Activated CD8-positive, alpha-beta T cell treated with anti-CD3 and anti-CD28 coated beads for 36 hours (primary cell): ENCODE results near the gene XPO1. TPM values are rescaled to one million over a fixed set of nuclear protein-coding genes. Genes with fewer than 3 reads are reported as not detected.
"Not testable (repeated sequence)": the region's sequence is repeated elsewhere in the genome, so short reads cannot be mapped to it uniquely, and the experiment has no call there.

ENCODE experiments used
- ATAC-seq: fragments of 200-7000 bp; cut with Tn5 transposase; one replicate; pipeline ENCODE4 v1.10.0; 2021; ENCODE audit warnings: mild to moderate bottlenecking, moderate library complexity
- CTCF ChIA-PET: fragments of 350-600 bp; sonication (Branson Sonifier 250); formaldehyde crosslinking; loops from one replicate; lab custom pipeline; 2021; ENCODE audit warnings: antibody characterized with exemption; lab: Charles Lee
- POLR2A ChIA-PET: fragments of 350-600 bp; sonication (Branson Sonifier 250); formaldehyde crosslinking; loops from one replicate; lab custom pipeline; 2021; ENCODE audit warnings: antibody characterized with exemption; lab: Charles Lee
- DNase-seq: peaks from one replicate; pipeline ENCODE4 v3.0.0-alpha.2; 2020
- H3K27ac Mint-ChIP-seq: one replicate; pipeline ENCODE4 v1.8.0; 2021; ENCODE audit warnings: mild to moderate bottlenecking, mixed read lengths
- H3K27me3 Mint-ChIP-seq: one replicate; pipeline ENCODE4 v1.8.0; 2021; ENCODE audit warnings: mixed read lengths
- H3K36me3 Mint-ChIP-seq: one replicate; pipeline ENCODE4 v1.8.0; 2021; ENCODE audit warnings: low read depth, mixed read lengths
- H3K4me1 Mint-ChIP-seq: one replicate; pipeline ENCODE4 v1.8.0; 2021; ENCODE audit warnings: low read depth, mixed read lengths
- H3K4me3 Mint-ChIP-seq: one replicate; pipeline ENCODE4 v1.8.0; 2021; ENCODE audit warnings: mild to moderate bottlenecking, moderate library complexity, mixed read lengths
- H3K9me3 Mint-ChIP-seq: one replicate; pipeline ENCODE4 v1.8.0; 2021; ENCODE audit warnings: mixed read lengths
- CTCF ChIP-seq: fragments of 200-600 bp; IDR thresholded peaks from one replicate; pipeline ENCODE4 v1.8.0; 2022; ENCODE audit warnings: antibody characterized with exemption, mild to moderate bottlenecking
- intact Hi-C: fragments of 100-400 bp; cut with micrococcal nuclease; formaldehyde crosslinking; loops from one replicate; pipeline ENCODE4 v1.10.0; 2022
- total RNA-seq, 2 experiments: library from RNA; stranded (reverse); gene quantifications; one replicate each; pipeline ENCODE4 v1.2.3, GENCODE V29; 2021

The XPO1 gene
- total RNA-seq, 2 experiments from 2014 or later: 208 to 221 TPM

GRCh38 chr2:61557381-61557780 is 19.2 kb upstream of the XPO1 start:
- ChIA-PET CTCF (no interaction called here), POLR2A (no interaction called here)
- ATAC-seq (no peak), DNase-seq (peak; percentile 28)
- Mint-ChIP-seq H3K4me3 (no peak overlapping the region), H3K9me3 (no peaks in the 10 kb centered on the region), H3K27me3 (peaks cover 1% of the 10 kb centered on the region), H3K36me3 (no peaks in the 10 kb centered on the region), H3K4me1 (no peaks in the 10 kb centered on the region), H3K27ac (no peak overlapping the region)
- no peak for TF ChIP-seq CTCF
- intact Hi-C loops: no loop called here

GRCh38 chr2:61554604-61555003 is 16.4 kb upstream of the XPO1 start:
- no peak for TF ChIP-seq CTCF
- ATAC-seq: no peak
- no peak overlapping the region for H3K4me3 Mint-ChIP-seq
- no peak for DNase-seq
- no peak overlapping the region for H3K27ac Mint-ChIP-seq
- no peaks in the 10 kb centered on the region for H3K36me3 Mint-ChIP-seq
- no peaks in the 10 kb centered on the region for H3K27me3 Mint-ChIP-seq
- intact Hi-C loops: no loop called here
- H3K9me3 Mint-ChIP-seq: no peaks in the 10 kb centered on the region
- H3K4me1 Mint-ChIP-seq: no peaks in the 10 kb centered on the region
- CTCF ChIA-PET: no interaction called here
- POLR2A ChIA-PET: interaction anchor here (0.6 kb wide), 2 partner anchors 82 to 129 kb away, joined by 3 to 4 read pairs; no protein-coding TSS in a partner anchor

GRCh38 chr2:61550375-61551209 is 12.4 kb upstream of the XPO1 start:
- ChIA-PET CTCF (interaction anchor here (1.4 to 1.9 kb wide), 2 partner anchors 10 to 12 kb away, joined by 3 to 6 read pairs; partner anchors contain the start of gene XPO1), POLR2A (interaction anchor here (1.9 kb wide), 1 partner anchor 12 kb away, joined by 9 read pairs; the partner anchor contains the start of gene XPO1)
- Mint-ChIP-seq H3K4me1 (no peaks in the 10 kb centered on the region), H3K36me3 (no peaks in the 10 kb centered on the region), H3K4me3 (no peak overlapping the region), H3K9me3 (no peaks in the 10 kb centered on the region), H3K27ac (no peak overlapping the region), H3K27me3 (no peaks in the 10 kb centered on the region)
- ATAC-seq: no peak
- TF ChIP-seq CTCF: no peak
- DNase-seq: no peak
- intact Hi-C loops: no loop called here

GRCh38 chr2:61549546-61549945 is 11.4 kb upstream of the XPO1 start:
- Mint-ChIP-seq H3K4me1 (no peaks in the 10 kb centered on the region), H3K27ac (no peak overlapping the region), H3K9me3 (no peaks in the 10 kb centered on the region), H3K36me3 (no peaks in the 10 kb centered on the region), H3K27me3 (no peaks in the 10 kb centered on the region), H3K4me3 (no peak overlapping the region)
- ChIA-PET CTCF (interaction anchor here (1.4 to 1.9 kb wide), 2 partner anchors 9 to 11 kb away, joined by 3 to 6 read pairs; partner anchors contain the start of gene XPO1), POLR2A (interaction anchor here (0.6 kb wide), 1 partner anchor 32 kb away, joined by 3 read pairs; no protein-coding TSS in a partner anchor)
- ATAC-seq: no peak
- no peak for DNase-seq
- no peak for TF ChIP-seq CTCF
- intact Hi-C loops: no loop called here

- peak; percentile 19 for DNase-seq
- POLR2A ChIA-PET: no interaction called here
- peak; percentile 24 for TF ChIP-seq CTCF
- no peak overlapping the region for H3K4me3 Mint-ChIP-seq
- H3K4me1 Mint-ChIP-seq: peaks cover 6% of the 10 kb centered on the region
- CTCF ChIA-PET: no interaction called here
- H3K36me3 Mint-ChIP-seq: peaks cover 3% of the 10 kb centered on the region
- no peak overlapping the region for H3K27ac Mint-ChIP-seq
- no peaks in the 10 kb centered on the region for H3K9me3 Mint-ChIP-seq
- no peak for ATAC-seq
- H3K27me3 Mint-ChIP-seq: no peaks in the 10 kb centered on the region
- intact Hi-C loops: no loop called here
Observed at GRCh38 chr2:61543062-61543461, 4.9 kb upstream of the XPO1 start.

- ATAC-seq, POLR2A ChIA-PET, H3K27me3 Mint-ChIP-seq, H3K4me3 Mint-ChIP-seq, intact Hi-C loops, H3K9me3 Mint-ChIP-seq, DNase-seq: not testable (repeated sequence)
- Mint-ChIP-seq H3K36me3 (peaks cover 18% of the 10 kb centered on the region), H3K27ac (peak overlapping the region; percentile 100), H3K4me1 (peaks cover 13% of the 10 kb centered on the region)
- CTCF ChIA-PET: interaction anchor here (1.2 kb wide), 1 partner anchor 10 kb away, joined by 3 read pairs; no protein-coding TSS in a partner anchor
Observed at GRCh38 chr2:61540167-61540566, 2.0 kb upstream of the XPO1 start.
